NCI-H82 (cell line): ENCODE results near the gene CRYBA2.
A peak's percentile ranks its signal among the peaks of the same experiment; 100 is the strongest.

Source experiments
- DNase-seq: peaks from one replicate; lab custom pipeline; 2025; lab: John Stamatoyannopoulos, UW

CRYBA2 gene

DNA sequence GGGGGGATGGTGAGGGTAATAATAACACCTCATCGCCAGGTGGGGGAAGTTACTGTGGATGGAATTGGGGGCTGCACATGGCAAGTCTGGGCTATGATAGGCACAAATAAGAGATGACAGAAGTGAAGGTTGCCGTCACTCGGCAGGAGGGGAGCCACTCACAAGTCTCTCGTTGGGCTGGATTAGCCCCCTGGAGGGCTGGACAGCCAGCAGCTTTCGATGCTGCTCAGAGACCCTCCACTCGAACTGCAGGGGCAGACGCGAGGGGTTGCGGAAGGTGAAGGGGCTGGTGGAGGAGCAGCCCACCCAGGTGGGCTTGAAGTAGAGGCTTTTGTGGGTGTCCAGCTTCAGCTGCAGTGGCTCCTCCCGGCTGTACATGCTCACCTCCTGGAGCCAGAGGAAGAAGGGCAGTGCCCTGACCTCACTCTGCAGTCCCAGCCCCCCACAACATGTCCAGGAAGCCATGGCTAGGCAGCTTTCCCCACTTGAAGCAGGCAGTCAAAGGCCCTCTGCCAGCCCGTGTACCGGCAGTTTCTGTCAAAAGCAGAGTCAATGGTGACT, 29.9 kb upstream of the CRYBA2 start:
- DNase-seq, result no peak

DNA sequence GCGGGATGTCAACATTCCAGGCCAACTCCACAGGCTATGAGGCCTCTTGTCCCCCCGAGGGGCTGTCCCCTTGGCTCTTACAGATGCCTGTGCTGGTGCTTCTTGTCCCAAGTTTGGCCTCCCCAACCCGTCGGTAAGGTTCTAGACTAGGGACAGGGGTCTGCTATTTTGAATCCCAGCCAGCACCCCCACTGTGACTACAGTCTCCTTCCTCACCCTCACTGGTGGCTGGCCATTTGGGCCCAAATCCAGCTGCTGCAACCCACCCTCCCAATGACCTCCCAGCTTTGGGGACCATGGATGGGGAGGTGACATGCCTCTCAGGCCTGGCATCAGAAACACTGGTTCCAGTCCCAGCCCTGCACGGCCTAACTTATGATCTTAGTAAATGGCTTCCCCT, 29.4 kb upstream of the CRYBA2 start:
- DNase-seq, result no peak

DNA sequence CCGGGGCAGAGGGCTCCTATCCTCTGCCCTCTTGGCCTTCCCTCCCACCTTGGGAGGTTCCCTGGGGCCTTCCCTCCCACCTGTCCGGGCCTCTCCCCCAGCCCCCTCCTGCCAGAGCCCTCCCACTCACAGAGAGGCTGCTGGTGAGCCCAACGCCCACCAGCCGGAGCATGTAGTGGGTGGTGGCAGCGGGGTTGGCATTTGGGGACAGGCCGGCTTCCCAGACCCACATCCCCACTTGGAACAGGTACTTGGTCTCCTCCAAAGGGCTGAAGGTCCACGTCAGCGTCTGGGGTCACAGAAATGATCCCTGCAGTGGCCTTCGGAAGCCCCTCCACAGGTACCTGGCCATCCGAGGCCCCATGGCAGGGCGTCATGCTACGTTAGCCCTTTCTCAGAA, 28.8 kb upstream of the CRYBA2 start:
- DNase-seq, result no peak

DNA sequence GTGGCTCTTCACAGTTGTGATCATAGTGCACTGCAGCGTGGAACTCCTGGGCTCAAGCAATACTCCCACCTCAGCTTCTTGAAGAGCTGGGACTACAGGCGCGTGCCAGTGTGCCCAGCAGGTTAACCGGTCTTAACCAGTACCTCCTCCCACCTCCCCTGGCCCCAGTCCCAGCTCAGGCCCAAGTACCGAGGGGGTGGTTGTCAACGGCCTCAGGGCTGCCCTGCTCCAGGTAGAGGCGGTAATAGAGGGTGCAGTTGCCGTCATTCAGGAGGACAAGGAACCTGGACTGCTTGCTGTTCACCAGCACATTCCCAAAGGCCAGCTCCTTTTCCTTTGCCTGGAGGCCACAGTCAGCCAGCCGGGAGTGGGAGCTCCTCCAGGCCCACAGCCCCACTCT, 28.4 kb upstream of the CRYBA2 start:
- no peak for DNase-seq

DNA sequence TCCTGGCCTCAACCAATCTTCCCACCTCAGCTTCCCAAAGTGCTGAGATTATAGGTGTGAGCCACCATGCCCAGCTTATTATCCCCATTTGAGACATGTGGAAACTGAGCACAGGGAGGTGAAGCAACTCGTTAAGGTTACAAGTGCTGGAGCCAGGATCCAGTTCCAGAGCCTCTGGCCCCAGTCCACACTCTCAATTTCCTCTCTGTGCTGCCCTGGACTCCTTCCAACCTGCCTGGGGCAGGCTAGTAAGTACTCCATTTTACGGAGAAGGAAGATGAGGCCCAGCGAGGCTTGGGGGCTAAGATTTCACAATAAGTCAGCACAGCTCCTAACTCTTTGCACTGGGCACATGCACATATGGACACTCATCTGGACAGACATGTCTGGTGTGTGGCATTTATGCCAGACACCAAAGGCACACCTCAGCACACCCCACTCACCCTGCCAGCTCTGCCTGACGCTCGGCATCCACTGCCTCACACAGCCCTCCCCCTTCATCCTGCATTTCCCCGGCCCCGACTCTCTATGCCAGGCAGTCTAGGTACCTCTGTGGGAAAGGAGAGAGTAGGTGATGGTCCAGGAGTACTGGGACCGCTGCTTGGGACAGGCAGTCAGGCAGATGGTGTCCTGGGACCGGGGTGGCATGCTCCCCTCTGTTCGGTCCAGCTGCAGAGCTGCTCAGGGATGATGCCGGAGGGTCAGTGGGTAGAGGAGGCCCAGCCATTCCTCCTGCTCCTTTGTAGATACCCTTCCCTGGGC, 27.6 kb upstream of the CRYBA2 start:
- DNase-seq, result no peak

DNA sequence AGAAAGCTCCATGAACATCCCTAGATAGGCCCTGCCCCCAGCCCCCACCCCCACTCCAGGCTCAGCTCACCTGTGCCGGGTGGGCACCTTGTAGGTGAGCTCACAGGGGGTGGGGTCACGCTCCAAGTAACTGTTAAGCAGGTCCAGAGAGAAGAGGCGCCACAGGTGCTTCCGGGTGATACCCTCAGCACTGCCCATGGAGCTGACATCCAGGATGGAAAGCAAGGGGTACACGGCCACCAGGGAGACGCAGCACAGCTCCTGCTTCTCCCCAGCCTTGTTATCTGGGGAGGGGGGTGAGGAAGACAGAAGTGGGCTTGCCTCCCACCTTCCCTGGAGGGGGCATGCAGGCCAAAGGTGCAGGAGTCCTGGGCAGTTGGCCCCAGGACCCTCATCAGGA, 26.2 kb upstream of the CRYBA2 start:
- DNase-seq, result no peak

DNA sequence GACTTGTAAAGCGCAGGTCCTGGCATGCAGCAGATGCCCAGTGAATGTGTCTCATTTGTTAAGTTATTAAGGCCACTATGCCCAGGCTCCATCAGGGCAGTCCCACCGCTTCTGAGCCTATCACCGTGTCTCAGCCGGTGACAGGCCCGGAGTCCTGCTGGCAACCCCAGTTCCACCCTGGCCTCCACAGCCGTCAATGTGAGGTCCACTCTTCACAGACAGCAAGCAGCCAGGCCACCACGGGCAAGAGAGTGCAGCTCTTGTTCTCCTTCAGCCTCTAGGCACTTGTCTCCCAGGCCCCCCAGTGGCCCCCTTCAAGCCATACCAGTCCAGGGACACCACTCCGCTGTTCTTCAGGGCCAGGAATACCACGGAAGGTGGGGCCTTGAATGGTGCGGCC, 25.5 kb upstream of the CRYBA2 start:
- no peak for DNase-seq

- DNase-seq, result no peak
Observed at GRCh38 chr2:219018286-219018685, 25.1 kb upstream of the CRYBA2 start.

GRCh38 chr2:219017201-219017931, 24.1 kb upstream of the CRYBA2 start:
- no peak for DNase-seq

GRCh38 chr2:219016721-219017120, 23.5 kb upstream of the CRYBA2 start:
- DNase-seq, result no peak

GRCh38 chr2:219010873-219011272, 17.7 kb upstream of the CRYBA2 start:
- DNase-seq, result no peak

DNA sequence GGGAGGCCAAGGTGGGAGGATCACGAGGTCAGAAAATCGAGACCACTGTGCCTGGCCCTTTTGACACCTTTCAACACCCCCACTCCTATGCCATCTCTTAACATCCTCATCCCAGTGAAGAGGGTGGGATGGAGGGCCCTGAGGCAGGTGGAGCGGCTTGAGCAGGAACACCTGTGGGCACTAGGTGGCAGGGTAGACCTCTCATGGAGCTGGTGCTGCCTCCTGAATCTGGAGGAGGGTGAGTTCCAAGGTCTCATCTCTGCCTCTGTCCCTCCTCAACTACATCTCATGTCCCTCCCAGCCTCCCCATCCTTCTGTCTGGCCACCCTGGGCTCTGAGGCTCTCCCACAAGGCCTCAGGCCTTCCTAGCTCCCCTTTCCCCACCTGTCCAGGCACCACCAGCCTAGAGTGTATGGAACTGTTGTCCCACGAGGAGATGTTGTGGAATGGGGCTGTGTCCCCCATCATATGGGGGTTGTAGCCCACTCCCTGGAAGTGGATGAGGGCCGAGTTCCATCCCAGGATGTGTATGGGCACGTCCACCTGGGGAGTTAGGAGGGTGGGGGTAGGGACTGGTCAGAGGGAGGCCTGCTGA, 17.0 kb upstream of the CRYBA2 start:
- peak; percentile 61 for DNase-seq

DNA sequence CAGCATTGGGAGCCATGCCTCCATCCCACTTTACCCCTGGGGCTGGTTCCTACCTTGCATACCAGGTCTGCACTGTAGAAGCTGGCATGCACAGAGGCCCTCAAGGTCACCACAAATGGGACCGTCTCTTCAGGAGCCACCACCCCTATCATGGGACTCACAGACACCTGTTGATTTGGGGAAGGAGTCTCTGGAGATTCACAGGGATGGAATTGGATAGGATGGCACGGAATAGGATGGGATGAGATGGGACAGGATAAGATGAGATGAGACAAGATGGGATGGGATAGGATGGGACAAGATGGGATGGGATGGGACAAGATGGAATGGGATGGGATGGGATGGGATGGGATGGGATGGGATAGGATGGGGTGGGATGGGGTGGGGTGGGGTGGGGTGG, 16.1 kb upstream of the CRYBA2 start:
- no peak for DNase-seq

GRCh38 chr2:219003979-219004378, 10.8 kb upstream of the CRYBA2 start:
- DNase-seq, result no peak

DNA sequence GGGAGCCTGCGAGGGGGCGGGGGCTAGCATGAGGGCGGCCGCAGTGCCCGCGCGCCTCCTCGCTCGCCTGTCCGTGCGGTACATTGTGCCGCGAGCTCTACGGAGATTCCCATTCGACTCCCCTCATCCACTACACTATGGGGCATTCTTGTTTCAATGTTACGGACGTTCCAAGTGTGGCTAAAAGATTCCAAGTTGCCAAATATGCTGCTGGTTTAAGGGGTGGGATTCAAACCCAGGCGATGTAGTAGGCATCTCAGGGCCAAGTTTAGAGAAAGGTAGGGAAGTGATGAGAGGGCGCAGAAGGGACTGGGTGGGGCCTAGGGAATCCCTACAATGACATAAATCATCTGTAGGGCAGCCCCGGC, 10.0 kb upstream of the CRYBA2 start:
- peak; percentile 53 for DNase-seq

DNA sequence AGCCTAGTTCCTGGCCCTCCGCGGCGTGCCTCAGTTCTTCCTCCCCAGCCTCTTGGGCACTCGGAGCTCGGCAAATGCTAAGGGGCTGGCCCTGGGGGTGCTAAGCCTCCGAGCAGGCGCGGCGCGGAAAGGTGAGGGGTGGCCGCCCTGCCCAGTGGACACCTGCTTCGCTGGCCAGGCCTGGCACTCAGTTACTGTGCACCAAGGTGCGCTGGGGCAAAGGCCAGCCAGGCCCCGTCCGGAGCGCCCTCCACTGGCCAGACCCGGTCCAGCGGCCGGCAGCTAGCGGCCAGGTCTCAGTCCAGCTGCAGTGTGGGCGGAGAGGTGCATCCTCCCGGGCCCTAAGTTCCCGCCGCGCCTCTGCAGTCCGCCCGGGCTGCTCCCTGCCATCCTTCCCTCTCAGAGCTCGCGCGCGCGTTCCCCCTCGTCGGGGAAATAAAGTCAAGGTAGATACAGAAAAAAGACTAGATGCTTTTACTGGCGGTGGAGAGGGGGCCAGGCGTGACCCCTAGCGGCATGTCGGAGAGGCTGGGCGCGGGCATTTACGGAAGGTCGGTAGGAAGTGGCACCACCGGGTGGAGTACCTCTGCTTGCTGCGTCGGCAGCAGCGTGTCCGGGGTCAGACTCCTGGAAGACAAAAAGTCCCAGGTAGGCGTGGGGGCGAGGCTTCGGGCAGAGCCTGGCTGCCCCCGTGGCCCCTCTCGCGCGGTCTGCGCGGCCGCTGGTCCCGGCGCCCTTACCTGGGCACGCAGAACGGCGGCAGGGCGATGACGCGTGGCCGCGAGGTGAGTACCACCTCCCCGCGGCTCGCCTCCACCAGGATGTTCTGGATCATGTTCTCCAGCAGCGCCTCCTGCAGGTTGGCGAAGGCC, 9.4 kb upstream of the CRYBA2 start:
- peak; percentile 91 for DNase-seq

- DNase-seq, result peak; percentile 98
Observed at GRCh38 chr2:219001577-219002394, 8.6 kb upstream of the CRYBA2 start.

- no peak for DNase-seq
Observed at GRCh38 chr2:219001100-219001576, 7.9 kb upstream of the CRYBA2 start.

DNA sequence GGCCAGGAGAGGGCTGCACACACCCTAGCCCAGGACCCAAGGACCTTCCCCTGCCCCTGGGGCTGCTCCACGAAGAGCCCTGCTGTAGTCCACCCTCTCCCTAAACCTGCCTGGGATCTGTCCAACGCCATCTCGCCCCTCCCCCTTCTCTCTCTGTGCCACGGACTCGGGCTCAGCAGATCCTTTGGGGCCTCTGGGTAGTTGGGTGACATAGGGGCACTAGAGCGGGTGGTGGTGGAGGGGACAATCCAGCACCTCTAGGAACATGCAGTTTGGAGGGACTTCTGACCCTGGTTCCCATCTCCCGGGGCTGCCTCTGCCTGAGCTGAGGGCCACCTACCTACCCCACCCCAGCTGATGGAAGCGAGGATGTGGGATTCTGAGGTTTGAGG, 7.3 kb upstream of the CRYBA2 start:
- peak; percentile 56 for DNase-seq

GRCh38 chr2:218999881-219000568, 6.8 kb upstream of the CRYBA2 start:
- DNase-seq, result peak; percentile 94
